Astrocyte (in vitro differentiated cells and primary cell): ENCODE results near the gene PHF21B. TPM values are rescaled to one million over a fixed set of nuclear protein-coding genes. Genes with fewer than 3 reads are reported as not detected.

Source experiments
- DNase-seq: peaks from one replicate; pipeline ENCODE4 v3.0.0-alpha.2; 2010; ENCODE audit warnings: low read depth
- FAIRE-seq: peaks from 2 replicates; lab custom pipeline; 2011; peaks lifted over from hg19 to GRCh38; lab: Jason Lieb, UNC
- H2AFZ ChIP-seq: 2 replicates; pipeline ENCODE4 v1.6.0; 2012; ENCODE audit warnings: low read depth, low read length, inconsistent platforms
- H3K27ac ChIP-seq: 2 replicates; pipeline ENCODE4 v1.5.1; 2011; ENCODE audit warnings: low read depth, low read length, inconsistent platforms
- H3K27me3 ChIP-seq: 2 replicates; pipeline ENCODE4 v1.6.0; 2011; ENCODE audit warnings: low read length, inconsistent platforms; ENCODE audit not compliant: insufficient read depth
- H3K36me3 ChIP-seq: 2 replicates; pipeline ENCODE4 v1.5.1; 2011; ENCODE audit warnings: low read length, inconsistent platforms; ENCODE audit not compliant: insufficient read depth
- H3K4me1 ChIP-seq: 2 replicates; pipeline ENCODE4 v1.5.1; 2011; ENCODE audit warnings: low read length, inconsistent platforms; ENCODE audit not compliant: insufficient read depth
- H3K4me2 ChIP-seq: 2 replicates; pipeline ENCODE4 v1.6.0; 2012; ENCODE audit warnings: low read length, inconsistent platforms
- H3K4me3 ChIP-seq: 2 replicates; pipeline ENCODE4 v1.5.1; 2011; ENCODE audit warnings: low read depth, mild to moderate bottlenecking, low read length, inconsistent platforms; ENCODE audit not compliant: insufficient read depth
- H3K79me2 ChIP-seq: 2 replicates; pipeline ENCODE4 v1.6.0; 2012; ENCODE audit warnings: mild to moderate bottlenecking, low read length, inconsistent platforms; ENCODE audit not compliant: insufficient read depth
- H3K9ac ChIP-seq: 2 replicates; pipeline ENCODE4 v1.6.0; 2012; ENCODE audit warnings: mild to moderate bottlenecking, low read length, inconsistent platforms
- H3K9me3 ChIP-seq: 2 replicates; pipeline ENCODE4 v1.5.1; 2012; ENCODE audit warnings: low read depth, mild to moderate bottlenecking, low read length, inconsistent platforms; ENCODE audit not compliant: insufficient read depth
- H4K20me1 ChIP-seq: 2 replicates; pipeline ENCODE4 v1.6.0; 2012; ENCODE audit warnings: low read length, inconsistent platforms; ENCODE audit not compliant: insufficient read depth
- H3K27ac Mint-ChIP-seq: one replicate; pipeline ENCODE4 v1.8.0; 2021; ENCODE audit warnings: mild to moderate bottlenecking, mixed read lengths; ENCODE audit not compliant: unreplicated experiment
- H3K27me3 Mint-ChIP-seq: one replicate; pipeline ENCODE4 v1.8.0; 2021; ENCODE audit warnings: low read depth, mixed read lengths; ENCODE audit not compliant: unreplicated experiment
- H3K36me3 Mint-ChIP-seq: one replicate; pipeline ENCODE4 v1.8.0; 2021; ENCODE audit warnings: low read depth, mixed read lengths; ENCODE audit not compliant: unreplicated experiment
- H3K4me1 Mint-ChIP-seq: one replicate; pipeline ENCODE4 v1.8.0; 2021; ENCODE audit warnings: low read depth, mixed read lengths; ENCODE audit not compliant: unreplicated experiment
- H3K4me3 Mint-ChIP-seq: one replicate; pipeline ENCODE4 v1.8.0; 2021; ENCODE audit warnings: mild to moderate bottlenecking, moderate library complexity, mixed read lengths; ENCODE audit not compliant: unreplicated experiment
- H3K9me3 Mint-ChIP-seq: one replicate; pipeline ENCODE4 v1.8.0; 2021; ENCODE audit warnings: mild to moderate bottlenecking, mixed read lengths; ENCODE audit not compliant: unreplicated experiment
- CTCF ChIP-seq: IDR thresholded peaks from 2 replicates; pipeline ENCODE4 v1.5.1; 2011; ENCODE audit warnings: low read depth, mild to moderate bottlenecking, inconsistent platforms, low read length, moderate library complexity; ENCODE audit not compliant: insufficient read depth
- EZH2 ChIP-seq: IDR thresholded peaks from 2 replicates; pipeline ENCODE4 v1.6.1; 2012; ENCODE audit warnings: mild to moderate bottlenecking, low read length, inconsistent platforms; ENCODE audit not compliant: insufficient read depth
- total RNA-seq: library from RNA; stranded (reverse); gene quantifications from 2 replicates; pipeline ENCODE4 v1.2.1, GENCODE V29; 2021

The PHF21B gene
- total RNA-seq, 1 donor from 2014 or later: 6.3 TPM

GRCh38 chr22:44848791-44849420 lies 160.9 kb downstream of the PHF21B start:
- H4K20me1 ChIP-seq: no peaks in the 10 kb centered on the region
- H3K9ac ChIP-seq: no peak overlapping the region
- Mint-ChIP-seq H3K4me3 (no peak overlapping the region), H3K27me3 (peaks cover 6% of the 10 kb centered on the region), H3K4me1 (no peaks in the 10 kb centered on the region), H3K9me3 (peaks cover 5% of the 10 kb centered on the region), H3K27ac (no peak overlapping the region), H3K36me3 (no peaks in the 10 kb centered on the region)
- H3K4me2 ChIP-seq: no peak overlapping the region
- H3K9me3 ChIP-seq: no peaks in the 10 kb centered on the region
- FAIRE-seq (no peak), DNase-seq (no peak)
- no peaks in the 10 kb centered on the region for H3K4me1 ChIP-seq
- no peaks in the 10 kb centered on the region for H3K27me3 ChIP-seq
- no peak overlapping the region for H3K4me3 ChIP-seq
- TF ChIP-seq EZH2 (no peak), CTCF (no peak)
- no peaks in the 10 kb centered on the region for H3K79me2 ChIP-seq
- H3K27ac ChIP-seq: no peak overlapping the region
- no peaks in the 10 kb centered on the region for H3K36me3 ChIP-seq
- H2AFZ ChIP-seq: no peak overlapping the region

- FAIRE-seq (no peak), DNase-seq (no peak)
These were observed 161.5 kb downstream of the PHF21B start for GRCh38 chr22:44848296-44848741.

More at GRCh38 chr22:44848296-44848741, 161.5 kb downstream of the PHF21B start:
- peaks cover 5% of the 10 kb centered on the region for H3K9me3 Mint-ChIP-seq
- Histone ChIP-seq H3K4me2 (no peak overlapping the region), H2AFZ (no peak overlapping the region), H3K36me3 (no peaks in the 10 kb centered on the region), H3K4me1 (no peaks in the 10 kb centered on the region), H4K20me1 (no peaks in the 10 kb centered on the region), H3K27ac (no peak overlapping the region), H3K4me3 (no peak overlapping the region), H3K79me2 (no peaks in the 10 kb centered on the region), H3K9ac (no peak overlapping the region), H3K9me3 (no peaks in the 10 kb centered on the region), H3K27me3 (no peaks in the 10 kb centered on the region)
- no peaks in the 10 kb centered on the region for H3K4me1 Mint-ChIP-seq
- TF ChIP-seq EZH2 (no peak), CTCF (no peak)
- peaks cover 6% of the 10 kb centered on the region for H3K27me3 Mint-ChIP-seq
- no peak overlapping the region for H3K4me3 Mint-ChIP-seq
- H3K36me3 Mint-ChIP-seq: no peaks in the 10 kb centered on the region
- H3K27ac Mint-ChIP-seq: no peak overlapping the region
